Stomach (tissue), 9 donors: ENCODE measurements around the gene CRYGA. TPM values are rescaled to one million over a fixed set of nuclear protein-coding genes. Genes with fewer than 3 reads are reported as not detected.
"Not testable (repeated sequence)": the region's sequence is repeated elsewhere in the genome, so short reads cannot be mapped to it uniquely, and the experiment has no call there.

Experiments
- DNase-seq, 2 donors: peaks; one replicate each; pipeline versions ENCODE4 v3.0.0 to v3.0.0-alpha.2; 2013 to 2019
- H3K27ac ChIP-seq, 5 donors: fragments of 200-600 bp in 4 of 5; sonication (generic) in 4 of 5; one replicate each; pipeline ENCODE4 v1.5.1; 2013 to 2019; ENCODE audit warnings: mild to moderate bottlenecking in 1 of 5, moderate library complexity in 1 of 5
- H3K27me3 ChIP-seq, 3 donors: fragments of 200-600 bp; sonication (generic); one replicate each; pipeline ENCODE4 v1.5.1; 2017 to 2019; ENCODE audit warnings: mixed run types in 1 of 3
- H3K36me3 ChIP-seq, 4 donors: fragments of 200-600 bp; sonication (generic); 1 replicate in 3 of 4; 2 replicates in 1 of 4; pipeline ENCODE4 v1.5.1; 2016 to 2019
- H3K4me1 ChIP-seq, 4 donors: fragments of 200-600 bp; sonication (generic); one replicate each; pipeline ENCODE4 v1.5.1; 2016 to 2019
- H3K4me3 ChIP-seq, 4 donors: fragments of 200-600 bp; sonication (generic) in 3 of 4; one replicate each; pipeline ENCODE4 v1.5.1; 2016 to 2019; ENCODE audit warnings: mild to moderate bottlenecking in 1 of 4
- H3K9me3 ChIP-seq, 4 donors: fragments of 200-600 bp; sonication (generic); one replicate each; pipeline ENCODE4 v1.5.1; 2016 to 2019
- EP300 ChIP-seq: sonication (generic); formaldehyde crosslinking; IDR thresholded peaks from one replicate; pipeline ENCODE4 v1.6.1; 2017; ENCODE audit warnings: antibody characterized with exemption
- POLR2A ChIP-seq, 4 donors: fragments of 450-650 bp; IDR thresholded peaks; one replicate each; pipeline ENCODE4 v1.6.1; 2016; ENCODE audit warnings: antibody characterized with exemption in 4 of 4, control low read depth in 2 of 4, mild to moderate bottlenecking in 1 of 4, moderate library complexity in 1 of 4
- POLR2AphosphoS5 ChIP-seq, 3 donors: sonication (generic); formaldehyde crosslinking; IDR thresholded peaks; one replicate each; pipeline ENCODE4 v1.6.1; 2016; ENCODE audit warnings: antibody characterized with exemption in 3 of 3
- WGBS, 5 donors: extraction: QIAGEN DNeasy Blood & Tissue Kit in 3 of 5; methylation state at CpG; one replicate each; pipeline versions ENCODE4 v1.1.5 to v1.1.7; 2013 to 2018; 5-methylcytosine and 5-hydroxymethylcytosine counted together
- intact Hi-C: fragments of 100-400 bp; cut with DNase I; formaldehyde crosslinking; loops from one replicate; pipeline ENCODE4 v1.15.1; 2023; ENCODE audit warnings: low total_unique reads
- polyA plus RNA-seq, 3 donors: library from polyadenylated mRNA; stranded (reverse); fragments of 200-250 nt; gene quantifications; one replicate each; pipeline ENCODE4 v1.2.3, GENCODE V29; 2013
- total RNA-seq, 5 donors: library from RNA; depleted of rRNA; stranded (reverse); fragments of >200 nt; gene quantifications; one replicate each; pipeline versions ENCODE4 v1.1.0 to v1.2.3, GENCODE V29; 2014 to 2016
- TF ChIP-seq, protein P1 (sequence below), 7 experiments: fragments of 450-650 bp in 4 of 7; fragments of 200-600 bp in 3 of 7; sonication (generic) in 3 of 7; IDR thresholded peaks; one replicate each; pipeline ENCODE4 v1.5.1; 2016 to 2019; ENCODE audit warnings: antibody characterized with exemption in 7 of 7, control low read depth in 2 of 7, mild to moderate bottlenecking in 1 of 7
- donor health status: healthy with polysubstance abuse.
- donor health status: Bipolar disorder and iron deficiency.
- donor health status: healthy.

CRYGA gene
- total and polyA plus RNA-seq, 8 donors: not detected

DNA sequence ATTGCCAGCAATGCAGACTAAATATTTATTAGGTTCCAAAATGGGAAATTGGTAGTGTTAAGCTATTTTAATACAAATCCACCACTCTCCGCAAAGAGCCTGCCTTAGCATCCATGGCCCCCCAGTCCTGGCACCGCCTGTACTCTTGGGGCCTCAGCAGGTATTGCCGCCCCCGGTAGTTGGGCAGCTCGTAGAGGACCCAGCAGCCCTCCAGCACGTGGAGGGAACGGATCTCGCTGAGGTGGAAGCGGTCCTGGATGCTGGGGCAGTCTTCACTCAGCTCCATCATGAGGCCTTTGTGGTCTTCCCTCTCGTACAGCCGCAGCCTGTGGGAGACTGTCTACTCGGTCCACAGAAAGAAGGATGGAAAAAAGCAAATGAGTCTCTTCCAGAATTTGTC is 35.3 kb downstream of the CRYGA start:
- peaks cover 4 to 15% (median 10%) of the 10 kb centered on the region in 4 donors for H3K4me1 ChIP-seq
- no peak overlapping the region for H3K27ac ChIP-seq
- peaks cover 0 to 15% (median 12%) of the 10 kb centered on the region in 3 donors for H3K27me3 ChIP-seq
- TF ChIP-seq, protein P1, sequence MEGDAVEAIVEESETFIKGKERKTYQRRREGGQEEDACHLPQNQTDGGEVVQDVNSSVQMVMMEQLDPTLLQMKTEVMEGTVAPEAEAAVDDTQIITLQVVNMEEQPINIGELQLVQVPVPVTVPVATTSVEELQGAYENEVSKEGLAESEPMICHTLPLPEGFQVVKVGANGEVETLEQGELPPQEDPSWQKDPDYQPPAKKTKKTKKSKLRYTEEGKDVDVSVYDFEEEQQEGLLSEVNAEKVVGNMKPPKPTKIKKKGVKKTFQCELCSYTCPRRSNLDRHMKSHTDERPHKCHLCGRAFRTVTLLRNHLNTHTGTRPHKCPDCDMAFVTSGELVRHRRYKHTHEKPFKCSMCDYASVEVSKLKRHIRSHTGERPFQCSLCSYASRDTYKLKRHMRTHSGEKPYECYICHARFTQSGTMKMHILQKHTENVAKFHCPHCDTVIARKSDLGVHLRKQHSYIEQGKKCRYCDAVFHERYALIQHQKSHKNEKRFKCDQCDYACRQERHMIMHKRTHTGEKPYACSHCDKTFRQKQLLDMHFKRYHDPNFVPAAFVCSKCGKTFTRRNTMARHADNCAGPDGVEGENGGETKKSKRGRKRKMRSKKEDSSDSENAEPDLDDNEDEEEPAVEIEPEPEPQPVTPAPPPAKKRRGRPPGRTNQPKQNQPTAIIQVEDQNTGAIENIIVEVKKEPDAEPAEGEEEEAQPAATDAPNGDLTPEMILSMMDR (IDR thresholded peaks at IDR 0.05): no peak
- TF ChIP-seq POLR2AphosphoS5 (IDR thresholded peaks at IDR 0.05) (no peak), POLR2A (IDR thresholded peaks at IDR 0.05) (no peak), EP300 (no peak)
- no peaks in the 10 kb centered on the region for H3K9me3 ChIP-seq
- H3K36me3 ChIP-seq: no peaks in the 10 kb centered on the region
- intact Hi-C loops: no loop called here
- 93 to 96% (median 95%) methylated on average over 12 of the region's 12 CpGs for WGBS, 5 donors
- DNase-seq: no peak
- no peak overlapping the region for H3K4me3 ChIP-seq

DNA sequence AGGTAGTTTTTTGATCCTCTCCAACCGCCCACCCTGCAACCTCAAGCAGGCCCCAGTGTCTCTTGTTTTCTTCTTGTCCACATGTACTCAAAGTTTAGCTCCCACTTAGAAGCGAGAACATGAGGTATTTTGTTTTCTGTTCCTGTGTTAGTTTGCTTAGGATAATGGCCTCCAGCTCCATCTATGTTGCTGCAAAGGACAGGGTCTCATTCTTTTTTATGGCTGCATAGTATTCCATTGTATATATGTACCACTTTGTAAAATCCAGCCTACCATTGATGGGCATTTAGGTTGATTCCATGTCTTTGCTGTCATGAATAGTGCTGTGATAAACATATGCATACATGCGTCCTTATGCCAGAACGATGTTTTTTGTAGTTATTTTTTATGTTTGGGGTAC is 36.3 kb downstream of the CRYGA start:
- Histone ChIP-seq H3K4me1 (peaks cover 4 to 15% (median 10%) of the 10 kb centered on the region in 4 donors), H3K27me3 (peaks cover 0 to 15% (median 12%) of the 10 kb centered on the region in 3 donors), H3K9me3 (no peaks in the 10 kb centered on the region), H3K27ac (no peak overlapping the region), H3K4me3 (no peak overlapping the region), H3K36me3 (no peaks in the 10 kb centered on the region)
- intact Hi-C loops: no loop called here
- no peak for DNase-seq
- WGBS, 5 donors: 93 to 97% (median 94%) methylated on average over 4 of the region's 4 CpGs
- TF ChIP-seq, protein P1 (IDR thresholded peaks at IDR 0.05): no peak

DNA sequence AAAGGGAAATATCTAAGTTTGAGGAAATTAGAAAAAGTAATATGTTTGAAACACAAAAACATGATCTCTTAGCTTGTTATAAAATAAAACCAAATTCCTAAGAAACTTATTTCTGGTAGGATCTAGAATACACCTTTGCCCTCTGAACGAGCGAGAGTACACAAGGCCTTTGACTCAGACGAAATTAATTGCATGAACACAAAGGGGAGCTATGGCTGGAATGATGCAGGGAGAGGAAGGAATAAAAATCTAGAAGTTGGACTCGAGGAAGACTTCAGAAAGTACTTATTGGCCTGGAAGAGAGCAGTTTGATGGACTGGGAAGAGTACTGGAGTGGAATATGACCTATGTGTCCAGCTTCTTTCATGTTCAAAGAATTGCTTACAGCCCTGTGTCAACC is 38.1 kb downstream of the CRYGA start:
- intact Hi-C loops: no loop called here
- TF ChIP-seq, protein P1 (IDR thresholded peaks at IDR 0.05): no peak
- no peak for TF ChIP-seq POLR2AphosphoS5 (IDR thresholded peaks at IDR 0.05)
- Histone ChIP-seq H3K36me3 (no peaks in the 10 kb centered on the region), H3K27me3 (peaks cover 0 to 15% (median 12%) of the 10 kb centered on the region in 3 donors), H3K9me3 (no peaks in the 10 kb centered on the region), H3K4me1 (peaks cover 4 to 15% (median 7%) of the 10 kb centered on the region in 4 donors), H3K4me3 (no peak overlapping the region), H3K27ac (no peak overlapping the region)
- 67 to 84% (median 75%) methylated on average over 4 of the region's 4 CpGs for WGBS, 5 donors
- DNase-seq: no peak

DNA sequence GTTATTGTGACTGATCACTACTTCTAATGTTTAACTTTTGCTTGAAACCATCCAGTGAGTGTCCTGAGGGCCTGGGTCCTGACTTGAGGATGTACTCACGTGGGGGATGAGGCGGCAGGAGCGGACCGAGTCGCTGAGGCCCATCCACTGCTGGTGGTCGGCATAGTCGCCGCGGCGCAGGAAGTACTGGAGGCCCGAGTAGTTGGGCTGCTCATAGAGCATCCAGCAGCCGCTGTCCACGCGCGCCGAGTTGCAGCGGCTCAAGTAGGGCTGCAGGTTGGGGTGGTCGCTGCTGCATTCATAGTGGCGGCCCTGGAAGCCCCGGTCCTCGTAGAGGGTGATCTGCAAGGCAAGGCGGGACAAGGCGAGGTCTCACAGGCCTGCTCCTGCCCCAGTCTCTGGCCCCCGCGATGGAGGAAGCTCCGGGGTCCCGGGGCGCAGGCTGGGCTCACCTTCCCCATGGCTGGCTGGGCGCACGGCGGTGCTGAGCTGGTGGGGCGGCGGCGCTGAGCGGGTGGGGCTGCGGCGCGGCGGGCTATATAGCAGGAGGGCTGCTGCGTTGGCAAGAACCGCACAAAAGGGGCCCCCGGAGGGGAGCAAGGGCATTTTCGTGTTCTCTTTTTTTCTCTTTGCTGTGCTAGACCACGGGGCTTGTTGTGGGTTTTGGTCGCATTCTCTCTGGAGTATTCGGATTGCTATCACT is 39.2 kb downstream of the CRYGA start, which contains the start of gene CRYGD:
CRYGD (minus strand) TSS at position 512 of the 703 bp plus-strand sequence; CDS start at position 461, 51 bp downstream.
- H3K36me3 ChIP-seq, H3K27ac ChIP-seq, intact Hi-C loops, H3K4me1 ChIP-seq, H3K9me3 ChIP-seq: not testable (repeated sequence)
- peak in 1 of 2 donors; percentile 43 for DNase-seq
- 5 to 13% (median 12%) methylated on average over 16 to 46 of the region's 46 CpGs for WGBS, 5 donors
- H3K4me3 ChIP-seq: peak within 1 kb of the TSS; percentile 15 to 33 (median 22)
- peaks cover 0 to 15% (median 12%) of the 10 kb centered on the region in 3 donors for H3K27me3 ChIP-seq

DNA sequence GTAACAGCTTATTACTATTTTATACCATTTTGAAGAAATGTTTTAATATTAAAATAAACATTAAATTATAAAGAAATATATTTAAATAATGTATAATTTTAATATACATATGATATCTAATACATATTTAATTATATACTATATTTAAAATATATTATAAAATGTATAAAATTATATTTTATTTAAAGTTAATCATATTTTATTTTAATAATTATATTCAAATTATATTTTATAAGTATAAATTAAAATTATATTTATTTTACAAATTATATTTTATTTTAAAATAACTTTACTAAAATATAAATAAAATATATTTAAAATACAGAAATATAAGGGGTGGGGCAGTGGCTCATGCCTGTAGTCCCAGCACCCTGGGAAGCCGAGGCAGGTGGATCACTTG is 41.1 kb downstream of the CRYGA start:
- no peaks in the 10 kb centered on the region for H3K36me3 ChIP-seq
- TF ChIP-seq POLR2A (IDR thresholded peaks at IDR 0.05): no peak
- TF ChIP-seq EP300: no peak
- TF ChIP-seq, protein P1 (IDR thresholded peaks at IDR 0.05): no peak
- TF ChIP-seq POLR2AphosphoS5 (IDR thresholded peaks at IDR 0.05): no peak
- no peak overlapping the region for H3K4me3 ChIP-seq
- H3K27me3 ChIP-seq: peaks cover 0 to 15% (median 12%) of the 10 kb centered on the region in 3 donors
- DNase-seq: no peak
- peaks cover 4 to 10% (median 6%) of the 10 kb centered on the region in 4 donors for H3K4me1 ChIP-seq
- no peaks in the 10 kb centered on the region for H3K9me3 ChIP-seq
- WGBS, 5 donors: 90 to 97% (median 93%) methylated on average over 1 of the region's 1 CpG
- intact Hi-C loops: no loop called here
- H3K27ac ChIP-seq: no peak overlapping the region
